H9 (cell line): ENCODE results near the gene CDC5L. TPM values are rescaled to one million over a fixed set of nuclear protein-coding genes. Genes with fewer than 3 reads are reported as not detected.

ENCODE experiments used
- DNase-seq: peaks from one replicate; pipeline ENCODE4 v3.0.0-alpha.2; 2017
- H2AFZ ChIP-seq: one replicate; pipeline ENCODE4 v1.6.1; 2013; ENCODE audit warnings: mild to moderate bottlenecking, low read length, control low read depth, moderate library complexity
- H2AK5ac ChIP-seq: 2 replicates; pipeline ENCODE4 v1.6.1; 2013; ENCODE audit warnings: low read length, control low read depth, mixed read lengths; ENCODE audit not compliant: insufficient read length
- H2BK120ac ChIP-seq: one replicate; pipeline ENCODE4 v1.6.1; 2013; ENCODE audit warnings: low read depth, mild to moderate bottlenecking, low read length, control low read depth, inconsistent platforms; ENCODE audit not compliant: poor library complexity, severe bottlenecking
- H2BK12ac ChIP-seq: 2 replicates; pipeline ENCODE4 v1.6.1; 2013; ENCODE audit warnings: low read length, control low read depth, mixed read lengths, low read depth; ENCODE audit not compliant: insufficient read length
- H2BK15ac ChIP-seq: 2 replicates; pipeline ENCODE4 v1.6.1; 2013; ENCODE audit warnings: low read depth, low read length, control low read depth
- H2BK20ac ChIP-seq: one replicate; pipeline ENCODE4 v1.6.1; 2013; ENCODE audit warnings: low read depth, mild to moderate bottlenecking, low read length, control low read depth, inconsistent platforms; ENCODE audit not compliant: poor library complexity, severe bottlenecking
- H2BK5ac ChIP-seq: 2 replicates; pipeline ENCODE4 v1.6.1; 2013; ENCODE audit warnings: low read length, control low read depth, mixed read lengths; ENCODE audit not compliant: insufficient read length
- H3K14ac ChIP-seq: 2 replicates; pipeline ENCODE4 v1.6.1; 2013; ENCODE audit warnings: low read length, control low read depth; ENCODE audit not compliant: insufficient read depth
- H3K18ac ChIP-seq: 2 replicates; pipeline ENCODE4 v1.6.1; 2013; ENCODE audit warnings: low read depth, mild to moderate bottlenecking, mixed read lengths, low read length, control low read depth; ENCODE audit not compliant: insufficient read length
- H3K23ac ChIP-seq: 2 replicates; pipeline ENCODE4 v1.6.1; 2013; ENCODE audit warnings: low read length, control low read depth, mixed read lengths, low read depth; ENCODE audit not compliant: insufficient read length
- H3K23me2 ChIP-seq: 2 replicates; pipeline ENCODE4 v1.6.1; 2013; ENCODE audit warnings: low read depth, mild to moderate bottlenecking, mixed read lengths, low read length, control low read depth; ENCODE audit not compliant: insufficient read length, poor library complexity, severe bottlenecking
- H3K27ac ChIP-seq: 2 replicates; pipeline ENCODE4 v1.5.1; 2013; ENCODE audit warnings: low read length, control low read depth, mixed read lengths, low read depth; ENCODE audit not compliant: insufficient read length
- H3K27me3 ChIP-seq: 2 replicates; pipeline ENCODE4 v1.6.1; 2013; ENCODE audit warnings: low read length, control low read depth, inconsistent platforms; ENCODE audit not compliant: insufficient read depth
- H3K4ac ChIP-seq: 2 replicates; pipeline ENCODE4 v1.6.1; 2013; ENCODE audit warnings: low read depth, mild to moderate bottlenecking, control low read depth, inconsistent platforms, low read length, moderate library complexity
- H3K4me1 ChIP-seq: 2 replicates; pipeline ENCODE4 v1.6.1; 2013; ENCODE audit warnings: low read length, control low read depth, inconsistent platforms; ENCODE audit not compliant: insufficient read depth
- H3K4me2 ChIP-seq: 2 replicates; pipeline ENCODE4 v1.6.1; 2013; ENCODE audit warnings: low read length, control low read depth, mixed read lengths; ENCODE audit not compliant: insufficient read length, insufficient read depth
- H3K56ac ChIP-seq: 2 replicates; pipeline ENCODE4 v1.6.1; 2013; ENCODE audit warnings: low read depth, mild to moderate bottlenecking, mixed read lengths, low read length, control low read depth; ENCODE audit not compliant: insufficient read length
- H3K79me1 ChIP-seq: 2 replicates; pipeline ENCODE4 v1.6.1; 2013; ENCODE audit warnings: low read depth, mild to moderate bottlenecking, moderate library complexity, low read length, control low read depth, inconsistent platforms; ENCODE audit not compliant: insufficient read depth, poor library complexity, severe bottlenecking
- H3K79me2 ChIP-seq: 2 replicates; pipeline ENCODE4 v1.6.1; 2013; ENCODE audit warnings: low read length, control low read depth, inconsistent platforms; ENCODE audit not compliant: insufficient read depth
- H3K9ac ChIP-seq: 2 replicates; pipeline ENCODE4 v1.6.1; 2013; ENCODE audit warnings: low read length, control low read depth, mixed read lengths; ENCODE audit not compliant: insufficient read length; ENCODE audit errors: extremely low read depth
- H3K9me3 ChIP-seq: one replicate; pipeline ENCODE4 v1.6.1; 2013; ENCODE audit warnings: low read depth, low read length, inconsistent platforms; ENCODE audit not compliant: control insufficient read depth
- H3T11ph ChIP-seq: one replicate; pipeline ENCODE4 v1.6.1; 2013; ENCODE audit warnings: mild to moderate bottlenecking, low read length, control low read depth, inconsistent platforms
- H4K20me1 ChIP-seq: one replicate; pipeline ENCODE4 v1.6.1; 2013; ENCODE audit not compliant: control insufficient read depth, insufficient read length, insufficient read depth
- H4K5ac ChIP-seq: 2 replicates; pipeline ENCODE4 v1.6.1; 2013; ENCODE audit warnings: low read depth, mild to moderate bottlenecking, mixed read lengths, low read length, control low read depth; ENCODE audit not compliant: insufficient read length
- H4K8ac ChIP-seq: replicated peaks from 2 replicates; pipeline ENCODE4 v1.6.1; 2013; ENCODE audit warnings: low read length, control low read depth, mixed read lengths, low read depth; ENCODE audit not compliant: insufficient read length
- H4K91ac ChIP-seq: 2 replicates; pipeline ENCODE4 v1.6.1; 2013; ENCODE audit warnings: low read depth, mild to moderate bottlenecking, moderate library complexity, mixed read lengths, low read length, control low read depth; ENCODE audit not compliant: insufficient read length
- H3K27ac Mint-ChIP-seq, 3 experiments: 2 replicates in 2 of 3; 3 replicates in 1 of 3; pipeline ENCODE4 v1.8.0; 2020 to 2021; ENCODE audit warnings: mixed read lengths in 3 of 3, mild to moderate bottlenecking in 1 of 3, moderate library complexity in 1 of 3
- H3K27me3 Mint-ChIP-seq: 2 replicates; pipeline ENCODE4 v1.8.0; 2021; ENCODE audit warnings: low read depth, mild to moderate bottlenecking, moderate library complexity, mixed read lengths
- H3K36me3 Mint-ChIP-seq, 3 experiments: 2 replicates in 2 of 3; 3 replicates in 1 of 3; pipeline ENCODE4 v1.8.0; 2020 to 2021; ENCODE audit warnings: low read depth in 3 of 3, mixed read lengths in 3 of 3; ENCODE audit not compliant: insufficient read depth in 1 of 3
- H3K4me1 Mint-ChIP-seq, 2 experiments: 2 replicates each; pipeline ENCODE4 v1.8.0; 2020; ENCODE audit warnings: mixed read lengths in 2 of 2
- H3K4me3 Mint-ChIP-seq, 2 experiments: 2 replicates in 1 of 2; 3 replicates in 1 of 2; pipeline ENCODE4 v1.8.0; 2020 to 2021; ENCODE audit warnings: mild to moderate bottlenecking in 2 of 2, mixed read lengths in 2 of 2, moderate library complexity in 1 of 2
- H3K9me3 Mint-ChIP-seq, 2 experiments: 2 replicates in 1 of 2; 3 replicates in 1 of 2; pipeline ENCODE4 v1.8.0; 2020; ENCODE audit warnings: mild to moderate bottlenecking in 2 of 2, mixed read lengths in 2 of 2, moderate library complexity in 1 of 2
- CTCF ChIP-seq: fragments of 200-600 bp; sonication (generic); conservative IDR thresholded peaks from 3 replicates; pipeline ENCODE4 v1.8.0; 2021; ENCODE audit warnings: antibody characterized with exemption, mild to moderate bottlenecking
- WGBS: extraction: QIAGEN DNeasy Blood & Tissue Kit; methylation state at CpG from one replicate; pipeline ENCODE4 v1.1.7; 2013; ENCODE audit warnings: missing lambda C conversion rate, low lambda C conversion rate, mixed read lengths; ENCODE audit not compliant: insufficient read length; ENCODE audit errors: extremely low coverage; 5-methylcytosine and 5-hydroxymethylcytosine counted together
- total RNA-seq: library from RNA; stranded (reverse); gene quantifications from 2 replicates; pipeline ENCODE4 v1.2.1, GENCODE V29; 2021

The CDC5L gene
- total RNA-seq, 1 experiment from 2014 or later = 34.3 TPM

GRCh38 chr6:44463728-44464450 is 76.4 kb downstream of the CDC5L start:
- no peak overlapping the region for H3T11ph ChIP-seq
- H3K14ac ChIP-seq = no peak overlapping the region
- no peak overlapping the region for H3K18ac ChIP-seq
- H3K23me2 ChIP-seq = no peaks in the 10 kb centered on the region
- no peaks in the 10 kb centered on the region for H3K27me3 ChIP-seq
- Mint-ChIP-seq H3K4me1 (peaks cover 5 to 10% of the 10 kb centered on the region in 2 experiments; a peak in 3 of 4 replicates), H3K4me3 (no peak overlapping the region), H3K9me3 (no peaks in the 10 kb centered on the region), H3K27ac (0 out of 7 replicates have a peak overlapping the region, but pooled peaks of 1 of the 3 experiments have one; percentile 10), H3K27me3 (no peaks in the 10 kb centered on the region), H3K36me3 (no peaks in the 10 kb centered on the region)
- no peaks in the 10 kb centered on the region for H3K9me3 ChIP-seq
- TF ChIP-seq CTCF = no peak
- H2AFZ ChIP-seq = no peak overlapping the region
- no peak overlapping the region for H3K4ac ChIP-seq
- no peak overlapping the region for H3K56ac ChIP-seq
- H2BK12ac ChIP-seq = no peak overlapping the region
- H3K27ac ChIP-seq = no peak overlapping the region
- H4K91ac ChIP-seq = no peak overlapping the region
- no peak overlapping the region for H2AK5ac ChIP-seq
- H2BK120ac ChIP-seq = no peak overlapping the region
- H4K8ac ChIP-seq = no peak overlapping the region
- no peak overlapping the region for H2BK20ac ChIP-seq
- no peak overlapping the region for H3K9ac ChIP-seq
- H2BK5ac ChIP-seq = no peak overlapping the region
- H4K20me1 ChIP-seq = no peaks in the 10 kb centered on the region
- no peaks in the 10 kb centered on the region for H3K79me1 ChIP-seq
- WGBS = no CpG with 5 or more reads among the region's 11 CpGs
- DNase-seq = no peak
- H4K5ac ChIP-seq = no peak overlapping the region
- H3K79me2 ChIP-seq = no peaks in the 10 kb centered on the region
- no peaks in the 10 kb centered on the region for H3K4me1 ChIP-seq
- no peak overlapping the region for H2BK15ac ChIP-seq
- no peak overlapping the region for H3K23ac ChIP-seq
- H3K4me2 ChIP-seq = no peak overlapping the region
